ENCODE measurements around the gene ARAP3.

Gene ARAP3

GRCh38 chr5:141665995-141666940, 15.8 kb downstream of the ARAP3 start:
- DNase-seq = no peak

- peak; percentile 85 for DNase-seq
Measured at GRCh38 chr5:141664733-141665461, 17.1 kb downstream of the ARAP3 start.

GRCh38 chr5:141663506-141663905, 18.5 kb downstream of the ARAP3 start:
- DNase-seq = no peak

GRCh38 chr5:141662028-141662427, 20.0 kb downstream of the ARAP3 start:
- DNase-seq = no peak

- no peak for DNase-seq
Measured at GRCh38 chr5:141657937-141658545, 24.0 kb downstream of the ARAP3 start.

GRCh38 chr5:141657404-141657803, 24.6 kb downstream of the ARAP3 start:
- DNase-seq = no peak

GRCh38 chr5:141656396-141656795, 25.6 kb downstream of the ARAP3 start:
- DNase-seq = no peak

GRCh38 chr5:141655020-141655419, 27.0 kb downstream of the ARAP3 start:
- no peak for DNase-seq

- no peak for DNase-seq
Measured at GRCh38 chr5:141654298-141654697, 27.7 kb downstream of the ARAP3 start.

- no peak for DNase-seq
Measured at GRCh38 chr5:141651728-141652105, 30.3 kb downstream of the ARAP3 start.

GRCh38 chr5:141650851-141651727, 30.9 kb downstream of the ARAP3 start, which contains the start of gene FCHSD1:
TSS of gene FCHSD1 (minus strand) at chr5:141651418. CDS start at chr5:141651368, 50 bp downstream.
- peak; percentile 91 for DNase-seq

GRCh38 chr5:141649972-141650371, 32.1 kb downstream of the ARAP3 start:
- no peak for DNase-seq

- no peak for DNase-seq
Measured at GRCh38 chr5:141649056-141649688, 32.9 kb downstream of the ARAP3 start.

GRCh38 chr5:141647851-141648250, 34.2 kb downstream of the ARAP3 start:
- no peak for DNase-seq

GRCh38 chr5:141647242-141647641, 34.8 kb downstream of the ARAP3 start:
- DNase-seq = no peak

- DNase-seq = no peak
Measured at GRCh38 chr5:141646026-141646425, 36.0 kb downstream of the ARAP3 start.

GRCh38 chr5:141641634-141642267, 40.3 kb downstream of the ARAP3 start:
- no peak for DNase-seq

- DNase-seq = no peak
Measured at GRCh38 chr5:141640698-141641097, 41.3 kb downstream of the ARAP3 start.

GRCh38 chr5:141640051-141640415, 42.0 kb downstream of the ARAP3 start:
- no peak for DNase-seq

GRCh38 chr5:141639357-141640050, 42.5 kb downstream of the ARAP3 start:
- no peak for DNase-seq

- DNase-seq = no peak
Measured at GRCh38 chr5:141638771-141639170, 43.3 kb downstream of the ARAP3 start.

All from right forelimb (tissue), 1 donor.